ENCODE measurements around the gene CAPN9.

DNA sequence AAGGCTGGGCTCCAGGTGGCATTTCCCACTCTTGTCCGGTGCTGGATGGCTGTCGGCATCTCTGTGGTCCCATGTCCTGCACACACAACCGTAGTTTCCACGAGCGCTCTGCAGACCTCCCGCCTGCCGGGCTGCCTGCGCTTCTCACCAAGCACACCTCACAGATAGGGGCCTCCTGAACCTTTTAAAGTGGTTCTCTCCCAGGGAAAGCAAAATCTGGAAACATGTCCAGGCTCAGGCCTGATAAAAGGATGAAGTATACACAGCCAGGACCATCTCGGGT, 46.2 kb downstream of the CAPN9 start:
- TF ChIP-seq, protein P1, sequence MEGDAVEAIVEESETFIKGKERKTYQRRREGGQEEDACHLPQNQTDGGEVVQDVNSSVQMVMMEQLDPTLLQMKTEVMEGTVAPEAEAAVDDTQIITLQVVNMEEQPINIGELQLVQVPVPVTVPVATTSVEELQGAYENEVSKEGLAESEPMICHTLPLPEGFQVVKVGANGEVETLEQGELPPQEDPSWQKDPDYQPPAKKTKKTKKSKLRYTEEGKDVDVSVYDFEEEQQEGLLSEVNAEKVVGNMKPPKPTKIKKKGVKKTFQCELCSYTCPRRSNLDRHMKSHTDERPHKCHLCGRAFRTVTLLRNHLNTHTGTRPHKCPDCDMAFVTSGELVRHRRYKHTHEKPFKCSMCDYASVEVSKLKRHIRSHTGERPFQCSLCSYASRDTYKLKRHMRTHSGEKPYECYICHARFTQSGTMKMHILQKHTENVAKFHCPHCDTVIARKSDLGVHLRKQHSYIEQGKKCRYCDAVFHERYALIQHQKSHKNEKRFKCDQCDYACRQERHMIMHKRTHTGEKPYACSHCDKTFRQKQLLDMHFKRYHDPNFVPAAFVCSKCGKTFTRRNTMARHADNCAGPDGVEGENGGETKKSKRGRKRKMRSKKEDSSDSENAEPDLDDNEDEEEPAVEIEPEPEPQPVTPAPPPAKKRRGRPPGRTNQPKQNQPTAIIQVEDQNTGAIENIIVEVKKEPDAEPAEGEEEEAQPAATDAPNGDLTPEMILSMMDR (IDR thresholded peaks at IDR 0.05; ENCODE audit: low read depth, low read length, poor library complexity, severe bottlenecking): no peak
- TF ChIP-seq EZH2phosphoT487 (IDR thresholded peaks at IDR 0.05; ENCODE audit: borderline replicate concordance, low read length): no peak
